Measurements from ENCODE around the gene CRISP1.

CRISP1 gene, protein sequence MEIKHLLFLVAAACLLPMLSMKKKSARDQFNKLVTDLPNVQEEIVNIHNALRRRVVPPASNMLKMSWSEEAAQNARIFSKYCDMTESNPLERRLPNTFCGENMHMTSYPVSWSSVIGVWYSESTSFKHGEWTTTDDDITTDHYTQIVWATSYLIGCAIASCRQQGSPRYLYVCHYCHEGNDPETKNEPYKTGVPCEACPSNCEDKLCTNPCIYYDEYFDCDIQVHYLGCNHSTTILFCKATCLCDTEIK

GRCh38 chr6:49866485-49866943 lies at the start of gene CRISP1:
Gene CRISP1, minus strand, starts transcription at chr6:49866535. Its CDS starts 9,135 bp downstream, at chr6:49857400.
- H3K4me3 ChIP-seq (ENCODE audit: low read length), result no peak within 1 kb of the TSS
- TF ChIP-seq CTCF (conservative IDR thresholded peaks at IDR 0.05; ENCODE audit: low read depth, low read length), result no peak
- DNase-seq (ENCODE audit: low read depth), result peak; percentile 15

DNA sequence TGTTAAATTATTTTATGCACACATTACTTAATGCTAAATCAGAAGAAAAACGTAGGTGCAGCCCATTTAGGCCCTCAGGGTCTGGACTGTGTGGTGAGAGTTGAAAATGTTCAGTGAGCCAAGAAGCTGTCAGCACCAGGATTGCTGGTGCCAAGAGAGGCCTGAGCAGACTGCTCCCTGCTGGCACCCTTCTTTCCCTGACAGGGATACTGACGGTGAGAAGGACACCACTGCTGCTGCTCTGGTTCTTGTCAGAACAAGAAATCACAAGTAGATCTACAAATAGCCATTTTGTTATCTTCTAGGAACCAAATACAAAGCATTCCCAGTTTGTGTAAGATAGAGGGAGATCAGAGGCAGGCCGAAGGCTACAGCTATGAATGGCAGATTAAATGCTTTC lies 48.7 kb upstream of the CRISP1 start:
- no peak for DNase-seq (ENCODE audit: low read depth)
- TF ChIP-seq CTCF (conservative IDR thresholded peaks at IDR 0.05; ENCODE audit: low read depth, low read length), result no peak
- H3K4me3 ChIP-seq (ENCODE audit: low read length), result no peak overlapping the region

GRCh38 chr6:49913636-49914375 lies 47.5 kb upstream of the CRISP1 start:
- DNase-seq (ENCODE audit: low read depth), result no peak
- H3K4me3 ChIP-seq (ENCODE audit: low read length), result no peak overlapping the region
- no peak for TF ChIP-seq CTCF (conservative IDR thresholded peaks at IDR 0.05; ENCODE audit: low read depth, low read length)

DNA sequence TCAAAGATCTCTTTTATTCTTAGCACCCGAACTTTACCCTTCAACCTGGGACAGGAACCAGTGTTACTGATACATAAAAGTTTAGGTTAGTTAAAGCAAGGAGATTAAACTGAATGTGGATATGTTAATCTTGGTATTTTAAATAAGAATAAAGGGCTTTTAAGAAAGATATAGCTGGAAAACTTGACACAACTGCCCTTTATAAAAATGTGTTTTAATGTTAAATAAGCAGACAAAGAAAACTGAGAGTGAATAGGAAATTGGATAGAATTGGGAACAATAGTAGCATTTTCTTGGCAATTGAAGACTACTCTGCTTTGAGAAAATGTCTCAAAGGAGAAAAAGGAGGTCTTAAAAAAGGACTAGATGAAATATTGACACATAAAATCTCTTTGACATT lies 45.9 kb upstream of the CRISP1 start:
- H3K4me3 ChIP-seq (ENCODE audit: low read length), result no peak overlapping the region
- no peak for DNase-seq (ENCODE audit: low read depth)
- TF ChIP-seq CTCF (conservative IDR thresholded peaks at IDR 0.05; ENCODE audit: low read depth, low read length), result no peak

DNA sequence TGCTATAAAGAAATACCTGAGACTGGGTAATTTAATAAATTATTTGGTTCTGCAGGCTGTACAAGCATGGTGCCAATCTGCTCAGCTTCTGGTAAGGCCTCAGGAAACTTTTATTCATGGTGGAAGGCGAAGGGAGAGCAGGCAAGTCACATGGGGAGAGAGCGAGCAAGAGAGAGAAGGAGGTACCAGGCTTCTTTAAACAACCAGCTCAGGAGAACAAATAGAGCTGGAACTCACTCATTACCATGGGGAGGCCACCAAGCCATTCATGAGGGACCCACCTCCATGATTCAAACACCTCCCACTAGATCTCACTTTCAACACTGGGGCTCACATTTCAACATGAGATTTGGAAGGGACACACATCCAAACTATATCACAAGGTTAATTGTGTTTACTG lies 44.9 kb upstream of the CRISP1 start:
- TF ChIP-seq CTCF (conservative IDR thresholded peaks at IDR 0.05; ENCODE audit: low read depth, low read length), result no peak
- DNase-seq (ENCODE audit: low read depth), result no peak
- H3K4me3 ChIP-seq (ENCODE audit: low read length), result no peak overlapping the region

DNA sequence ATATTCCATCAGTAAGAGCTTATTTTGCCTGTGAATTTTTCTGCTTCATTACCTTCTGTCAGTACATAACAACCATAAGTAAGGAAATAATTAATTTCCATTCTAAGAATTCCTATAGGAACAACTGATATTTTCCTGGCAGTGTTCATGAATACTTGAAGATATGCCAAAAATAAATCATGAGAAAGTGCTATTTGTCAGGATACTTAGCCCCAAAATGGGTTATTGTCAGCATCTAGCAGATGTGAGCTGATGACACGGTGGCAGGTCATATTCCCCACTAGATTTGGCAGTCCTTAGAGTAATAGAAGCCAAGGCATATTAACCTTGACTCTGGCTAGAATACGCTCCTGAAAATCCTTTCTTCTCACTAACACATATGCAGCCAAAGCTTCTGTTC lies 43.2 kb upstream of the CRISP1 start:
- peak; percentile 66 for DNase-seq (ENCODE audit: low read depth)
- no peak for TF ChIP-seq CTCF (conservative IDR thresholded peaks at IDR 0.05; ENCODE audit: low read depth, low read length)
- no peak overlapping the region for H3K4me3 ChIP-seq (ENCODE audit: low read length)

- TF ChIP-seq CTCF (conservative IDR thresholded peaks at IDR 0.05; ENCODE audit: low read depth, low read length), result no peak
- no peak overlapping the region for H3K4me3 ChIP-seq (ENCODE audit: low read length)
- no peak for DNase-seq (ENCODE audit: low read depth)
Observed at GRCh38 chr6:49906526-49906925, 40.2 kb upstream of the CRISP1 start.

Data from retinal pigment epithelial cell (primary cell).